Calu3 (cell line): ENCODE measurements around the gene AHI1. TPM values are rescaled to one million over a fixed set of nuclear protein-coding genes. Genes with fewer than 3 reads are reported as not detected.

Experiments used
- BruUV-seq: library from RNA; stranded (reverse); fragments of 400-500 nt; replicated peaks from 2 replicates; lab custom pipeline; 2021; lab: Mats Ljungman, UMichigan
- CTCF ChIA-PET: fragments of 300-600 bp; sonication (Branson Sonifier 250); formaldehyde crosslinking; loops from one replicate; lab custom pipeline; 2022; ENCODE audit warnings: antibody characterized with exemption; lab: Charles Lee
- DNase-seq: peaks from one replicate; pipeline ENCODE4 v3.0.0; 2022
- H3K27ac Mint-ChIP-seq: one replicate; pipeline ENCODE4 v1.8.0; 2022; ENCODE audit warnings: mixed read lengths; ENCODE audit not compliant: unreplicated experiment
- H3K27me3 Mint-ChIP-seq: one replicate; pipeline ENCODE4 v1.8.0; 2022; ENCODE audit warnings: mixed read lengths; ENCODE audit not compliant: unreplicated experiment
- H3K36me3 Mint-ChIP-seq: one replicate; pipeline ENCODE4 v1.8.0; 2022; ENCODE audit warnings: mild to moderate bottlenecking, moderate library complexity, mixed read lengths; ENCODE audit not compliant: insufficient read depth, unreplicated experiment
- H3K4me1 Mint-ChIP-seq: one replicate; pipeline ENCODE4 v1.8.0; 2022; ENCODE audit warnings: mild to moderate bottlenecking, low read depth, mixed read lengths; ENCODE audit not compliant: unreplicated experiment
- H3K4me3 Mint-ChIP-seq: one replicate; pipeline ENCODE4 v1.8.0; 2022; ENCODE audit warnings: mild to moderate bottlenecking, low read depth, moderate library complexity, mixed read lengths; ENCODE audit not compliant: unreplicated experiment
- H3K9me3 Mint-ChIP-seq: one replicate; pipeline ENCODE4 v1.8.0; 2022; ENCODE audit warnings: low read depth, mixed read lengths; ENCODE audit not compliant: unreplicated experiment
- CTCF ChIP-seq: fragments of 200-600 bp; IDR thresholded peaks from one replicate; pipeline ENCODE4 v1.8.0; 2022; ENCODE audit warnings: antibody characterized with exemption; ENCODE audit not compliant: unreplicated experiment
- intact Hi-C: fragments of 100-400 bp; cut with micrococcal nuclease; formaldehyde crosslinking; loops from one replicate; pipeline ENCODE4 v1.10.0; 2022; ENCODE audit not compliant: unreplicated experiment
- total RNA-seq: library from RNA; stranded (reverse); gene quantifications from 2 replicates; pipeline ENCODE4 v1.2.3, GENCODE V29; 2022

AHI1 gene
- total RNA-seq, 1 experiment from 2014 or later, result 18.0 TPM

GRCh38 chr6:135334169-135334568, 163.4 kb downstream of the AHI1 start:
- no peak for TF ChIP-seq CTCF

GRCh38 chr6:135331002-135331401, 166.5 kb downstream of the AHI1 start:
- CTCF ChIA-PET, result no interaction called here

More at GRCh38 chr6:135334169-135334568, 163.4 kb downstream of the AHI1 start:
- BruUV-seq, result no TSS peak
- CTCF ChIA-PET, result no interaction called here
- H3K4me1 Mint-ChIP-seq, result no peaks in the 10 kb centered on the region
- no peak for DNase-seq
- no peak overlapping the region for H3K4me3 Mint-ChIP-seq
- H3K36me3 Mint-ChIP-seq, result no peaks in the 10 kb centered on the region
- intact Hi-C loops, result no loop called here
- no peaks in the 10 kb centered on the region for H3K27me3 Mint-ChIP-seq
- no peaks in the 10 kb centered on the region for H3K9me3 Mint-ChIP-seq
- H3K27ac Mint-ChIP-seq, result no peak overlapping the region

GRCh38 chr6:135329851-135330803, 167.4 kb downstream of the AHI1 start:
- no peak for TF ChIP-seq CTCF
- Mint-ChIP-seq H3K36me3 (no peaks in the 10 kb centered on the region), H3K4me1 (no peaks in the 10 kb centered on the region), H3K9me3 (no peaks in the 10 kb centered on the region), H3K27ac (no peak overlapping the region), H3K4me3 (no peak overlapping the region), H3K27me3 (no peaks in the 10 kb centered on the region)
- CTCF ChIA-PET, result no interaction called here
- BruUV-seq, result no TSS peak
- intact Hi-C loops, result no loop called here
- no peak for DNase-seq

More at GRCh38 chr6:135331002-135331401, 166.5 kb downstream of the AHI1 start:
- no peaks in the 10 kb centered on the region for H3K36me3 Mint-ChIP-seq
- no peak overlapping the region for H3K27ac Mint-ChIP-seq
- no peak overlapping the region for H3K4me3 Mint-ChIP-seq
- BruUV-seq, result no TSS peak
- H3K9me3 Mint-ChIP-seq, result no peaks in the 10 kb centered on the region
- DNase-seq, result no peak
- no peaks in the 10 kb centered on the region for H3K4me1 Mint-ChIP-seq
- no peaks in the 10 kb centered on the region for H3K27me3 Mint-ChIP-seq
- no peak for TF ChIP-seq CTCF
- intact Hi-C loops, result no loop called here

GRCh38 chr6:135328136-135328535, 169.4 kb downstream of the AHI1 start:
- no peaks in the 10 kb centered on the region for H3K27me3 Mint-ChIP-seq
- no peak for DNase-seq
- H3K9me3 Mint-ChIP-seq, result no peaks in the 10 kb centered on the region
- no peak overlapping the region for H3K27ac Mint-ChIP-seq
- TF ChIP-seq CTCF, result no peak
- CTCF ChIA-PET, result no interaction called here
- no TSS peak for BruUV-seq
- intact Hi-C loops, result no loop called here
- H3K4me1 Mint-ChIP-seq, result no peaks in the 10 kb centered on the region
- H3K36me3 Mint-ChIP-seq, result no peaks in the 10 kb centered on the region
- no peak overlapping the region for H3K4me3 Mint-ChIP-seq
